ENCODE data around the gene MIOX.

- TF ChIP-seq CTCF (IDR thresholded peaks at IDR 0.05) (no peak), ZFX (IDR thresholded peaks at IDR 0.05; ENCODE audit: borderline replicate concordance) (no peak)
These were observed 44.4 kb downstream of the MIOX start for GRCh38 chr22:50530877-50531545.

Data from 22Rv1 (cell line).